Stimulated activated CD8-positive, alpha-beta memory T cell treated with anti-CD3 and anti-CD28 coated beads, Interleukin-15, amount 100 ng/mL, for 24 hours (primary cell): ENCODE data around the gene RANGAP1.
"Not testable (repeated sequence)": the region's sequence is repeated elsewhere in the genome, so short reads cannot be mapped to it uniquely, and the experiment has no call there.

Experiments used
- DNase-seq: peaks from one replicate; pipeline ENCODE4 v3.0.0-alpha.2; 2020; ENCODE audit warnings: low read depth

RANGAP1 gene

GRCh38 chr22:41300661-41301060 lies 14.7 kb upstream of the RANGAP1 start:
- DNase-seq = no peak

DNA sequence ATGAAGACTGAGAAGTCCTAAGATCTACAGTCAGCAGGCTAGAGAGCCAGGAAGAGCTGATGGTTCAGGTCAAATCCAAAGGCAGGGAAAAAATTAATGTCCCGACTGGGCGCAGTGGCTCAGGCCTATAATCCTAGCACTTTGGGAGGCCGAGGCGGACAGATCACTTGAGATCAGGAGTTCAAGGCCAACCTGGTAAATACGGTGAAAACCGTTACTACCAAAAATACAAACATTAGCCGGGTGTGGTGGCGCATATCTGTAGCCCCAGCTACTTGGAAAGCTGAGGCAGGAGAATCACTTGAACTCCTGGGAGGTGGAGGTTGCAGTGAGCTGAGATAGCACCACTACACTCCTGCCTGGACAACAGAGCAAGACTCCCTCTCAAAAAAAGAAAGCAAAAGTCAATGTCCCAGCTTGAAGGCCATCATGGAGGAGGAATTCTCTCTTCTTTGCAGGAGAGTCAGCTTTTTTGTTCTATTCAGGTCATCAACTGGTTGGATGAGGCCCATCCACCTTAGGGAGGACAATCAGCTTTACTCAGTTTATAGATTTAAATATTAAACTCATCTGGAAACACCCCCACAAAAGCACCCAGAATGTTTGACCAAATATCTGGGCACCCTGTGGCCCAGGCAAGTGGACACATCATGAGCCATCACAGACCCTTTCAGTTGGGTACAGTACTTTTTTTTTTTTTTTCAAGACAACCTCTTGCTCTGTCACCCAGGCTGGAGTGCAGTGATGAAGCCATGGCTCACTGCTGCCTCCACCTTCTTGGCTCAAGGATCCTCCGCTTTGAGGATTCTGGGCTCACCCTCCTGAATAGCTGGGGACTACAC lies 11.1 kb upstream of the RANGAP1 start:
- no peak for DNase-seq

DNA sequence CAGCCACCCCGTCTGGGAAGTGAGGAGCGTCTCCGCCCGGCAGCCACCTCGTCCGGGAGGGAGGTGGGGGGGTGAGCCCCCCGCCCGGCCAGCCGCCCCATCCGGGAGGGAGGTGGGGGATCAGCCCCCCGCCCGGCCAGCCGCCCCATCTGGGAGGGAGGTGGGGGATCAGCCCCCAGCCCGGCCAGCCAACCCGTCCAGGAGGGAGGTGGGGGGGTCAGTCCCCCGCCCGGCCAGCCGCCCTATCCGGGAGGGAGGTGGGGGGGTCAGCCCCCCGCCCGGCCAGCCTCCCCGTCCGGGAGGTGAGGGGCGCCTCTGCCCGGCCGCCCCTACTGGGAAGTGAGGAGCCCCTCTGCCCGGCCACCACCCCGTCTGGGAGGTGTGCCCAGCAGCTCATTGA lies 8.8 kb upstream of the RANGAP1 start:
- not testable (repeated sequence) for DNase-seq

- no peak for DNase-seq
Observed at GRCh38 chr22:41290262-41291221, 4.6 kb upstream of the RANGAP1 start.

- no peak for DNase-seq
Observed at GRCh38 chr22:41289671-41290070, 3.7 kb upstream of the RANGAP1 start.

GRCh38 chr22:41288245-41288946 lies 2.4 kb upstream of the RANGAP1 start:
- no peak for DNase-seq

DNA sequence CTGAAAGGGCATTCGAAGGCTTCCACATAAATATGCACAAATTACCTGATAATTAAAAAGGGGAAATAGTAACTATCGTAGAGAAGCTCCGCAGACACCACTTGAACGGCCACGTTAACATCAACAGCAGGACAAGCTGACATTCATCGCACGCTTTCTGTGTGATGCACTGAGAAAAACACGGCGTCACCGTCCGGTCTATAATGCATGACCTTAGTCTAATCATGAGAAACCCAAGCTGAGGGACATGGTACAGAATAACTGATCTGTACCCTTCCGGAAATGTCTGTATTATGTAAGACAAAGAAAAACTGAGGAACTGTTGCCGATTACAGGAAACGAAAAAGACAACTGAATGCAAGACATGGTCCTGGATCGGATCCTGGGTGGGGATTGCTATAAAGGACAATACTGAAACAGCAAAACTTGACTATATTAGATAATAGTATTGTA lies 678 bp upstream of the RANGAP1 start:
- no peak for DNase-seq

- peak; percentile 60 for DNase-seq
Observed at GRCh38 chr22:41285441-41285819, 557 bp downstream of the RANGAP1 start.

DNA sequence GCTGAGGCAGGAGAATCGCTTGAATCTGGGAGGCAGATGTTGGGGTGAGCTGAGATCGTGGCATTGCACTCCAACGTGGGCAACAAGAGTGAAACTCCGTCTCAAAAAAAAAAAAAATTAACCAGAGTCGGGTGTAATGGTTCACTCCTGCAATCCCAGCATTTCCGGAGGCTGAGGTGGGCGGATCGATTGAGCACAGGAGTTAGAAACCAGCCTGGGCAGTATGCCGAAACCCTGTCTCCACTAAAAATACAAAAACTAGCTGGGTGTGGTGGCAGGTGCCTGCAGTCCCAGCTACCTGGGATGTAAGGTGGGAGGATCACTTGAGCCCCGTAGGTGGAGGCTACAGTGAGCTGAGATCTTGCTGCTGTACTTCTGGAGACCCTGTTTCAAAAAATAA lies 1.5 kb downstream of the RANGAP1 start:
- DNase-seq = no peak

- DNase-seq = no peak
Observed at GRCh38 chr22:41280854-41281253, 5.1 kb downstream of the RANGAP1 start.

GRCh38 chr22:41280065-41280464 lies 5.9 kb downstream of the RANGAP1 start:
- no peak for DNase-seq

DNA sequence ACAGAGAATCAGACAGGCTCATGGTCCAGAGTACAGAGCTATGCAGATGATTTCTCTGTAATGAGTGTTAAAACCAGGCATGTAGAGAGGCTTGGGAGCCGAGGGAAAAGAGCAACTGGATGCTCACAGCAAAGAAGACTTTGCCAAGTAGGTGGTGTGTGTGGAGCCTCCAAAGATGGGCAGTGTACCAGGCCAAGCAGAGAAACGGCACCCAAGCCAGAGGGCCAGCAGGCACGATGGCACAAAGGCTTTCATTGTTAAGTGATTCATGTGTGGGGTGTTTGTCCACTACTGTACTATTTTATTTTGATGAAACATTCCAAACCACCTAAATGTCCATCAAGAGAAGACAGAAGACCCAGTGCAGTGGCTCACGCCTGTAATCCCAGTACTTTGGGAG lies 11.1 kb downstream of the RANGAP1 start:
- no peak for DNase-seq

DNA sequence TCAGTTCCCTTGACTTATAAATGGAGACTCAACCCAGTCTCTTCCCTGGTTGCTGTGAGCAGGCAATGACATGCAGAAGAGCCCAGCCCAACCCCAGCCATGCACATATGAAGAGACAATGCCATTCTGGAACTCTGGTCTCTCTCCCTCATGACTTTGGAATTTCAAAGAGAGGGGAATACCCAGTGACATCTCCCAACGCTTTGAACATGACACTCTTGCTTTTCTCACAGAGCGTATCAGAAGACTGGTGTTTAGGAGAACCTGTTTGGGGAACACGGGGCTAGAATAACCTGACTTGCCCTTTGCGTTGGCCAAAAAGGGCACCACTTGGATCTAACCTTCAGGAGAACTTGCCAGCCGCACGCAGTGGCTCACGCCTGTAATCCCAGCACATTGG lies 12.9 kb downstream of the RANGAP1 start:
- no peak for DNase-seq

GRCh38 chr22:41271787-41272186 lies 14.2 kb downstream of the RANGAP1 start:
- DNase-seq = no peak

GRCh38 chr22:41267958-41268357 lies 18.0 kb downstream of the RANGAP1 start:
- no peak for DNase-seq

DNA sequence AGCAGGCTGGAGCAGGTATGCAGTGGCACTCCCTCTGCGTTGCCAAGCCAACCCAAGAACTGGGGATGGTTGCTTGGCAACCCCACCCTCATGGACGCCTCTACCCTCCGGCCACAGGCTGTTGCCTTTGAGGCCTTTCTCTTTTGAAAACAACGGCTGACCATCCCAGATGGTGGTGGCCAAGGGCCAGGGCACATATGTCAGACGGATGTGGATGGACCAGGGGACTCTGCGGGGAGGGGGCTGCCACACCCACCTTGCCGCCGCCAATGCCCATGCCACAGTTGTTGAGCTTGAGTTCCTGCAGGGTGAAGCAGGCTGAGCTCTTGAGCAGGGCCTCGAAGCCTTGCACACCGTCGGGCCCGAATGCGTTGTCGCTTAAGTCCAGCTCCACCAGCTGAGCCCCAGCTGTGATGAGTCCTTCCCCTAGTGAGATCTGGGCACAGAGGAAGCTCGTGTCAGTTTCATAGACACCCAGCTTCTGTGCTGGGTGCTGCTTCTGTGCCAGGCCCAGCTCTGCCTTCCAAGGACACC lies 21.5 kb downstream of the RANGAP1 start:
- DNase-seq = no peak

DNA sequence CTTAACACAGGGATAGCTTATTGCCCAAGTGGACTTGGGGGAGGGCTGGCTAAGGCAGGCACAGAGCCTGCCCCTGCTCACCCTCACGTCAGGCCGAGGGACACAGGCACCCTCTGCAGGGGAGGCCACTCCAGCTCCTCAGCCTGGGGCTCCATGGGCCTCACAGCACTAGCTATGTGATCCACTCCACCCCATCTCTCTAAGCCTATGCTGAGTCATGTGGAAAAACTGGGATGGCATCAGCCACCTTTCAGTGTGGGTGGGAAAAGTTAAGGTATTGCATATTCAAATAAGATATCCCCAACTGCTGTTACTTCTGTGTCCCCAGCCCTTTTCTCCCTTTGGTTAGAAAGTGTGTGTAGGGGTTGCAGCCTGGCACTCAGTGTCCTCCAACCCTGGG lies 22.3 kb downstream of the RANGAP1 start:
- DNase-seq = no peak

- DNase-seq = no peak
Observed at GRCh38 chr22:41262250-41262765, 23.7 kb downstream of the RANGAP1 start.

- no peak for DNase-seq
Observed at GRCh38 chr22:41261541-41262249, 24.3 kb downstream of the RANGAP1 start.

- DNase-seq = no peak
Observed at GRCh38 chr22:41260871-41261270, 25.1 kb downstream of the RANGAP1 start.

GRCh38 chr22:41259756-41260155 lies 26.2 kb downstream of the RANGAP1 start:
- DNase-seq = not testable (repeated sequence)
